HepG2 (cell line): ENCODE data around the gene SPTSSA. TPM values are rescaled to one million over a fixed set of nuclear protein-coding genes. Genes with fewer than 3 reads are reported as not detected.

Experiments
- CEBPG ChIP-seq: IDR thresholded peaks from 2 replicates; pipeline ENCODE4 v1.6.1; 2016
- EZH2 ChIP-seq: conservative IDR thresholded peaks from 2 replicates; pipeline ENCODE4 v1.6.1; 2012; ENCODE audit warnings: mild to moderate bottlenecking, low read depth, low read length, moderate library complexity
- FOXK1 ChIP-seq: sonication (generic); formaldehyde crosslinking; IDR thresholded peaks from 2 replicates; pipeline ENCODE4 v1.4.0; 2020; ENCODE audit warnings: low read depth, missing genetic modification reagents, borderline replicate concordance
- HNF4G ChIP-seq, 2 experiments: sonication (generic) in 1 of 2; formaldehyde crosslinking in 1 of 2; IDR thresholded peaks; 2 replicates each; pipeline versions ENCODE4 v1.4.0 to v1.6.1; 2011 to 2020; ENCODE audit warnings: borderline replicate concordance in 2 of 2, low read depth in 2 of 2, mild to moderate bottlenecking in 2 of 2, low read length in 1 of 2, missing genetic modification reagents in 1 of 2, moderate library complexity in 1 of 2
- HNRNPH1 ChIP-seq: fragments of 200-400 bp; formaldehyde crosslinking; optimal IDR thresholded peaks from 2 replicates; pipeline ENCODE3; 2017; ENCODE audit warnings: mild to moderate bottlenecking, low read depth, low read length
- MXI1 ChIP-seq: IDR thresholded peaks from 3 replicates; pipeline ENCODE4 v1.6.1; 2012; ENCODE audit warnings: low read depth, low read length, inconsistent platforms, borderline replicate concordance
- NFIB ChIP-seq: sonication (generic); formaldehyde crosslinking; IDR thresholded peaks from 2 replicates; pipeline ENCODE4 v1.9.0; 2021; ENCODE audit warnings: missing genetic modification reagents, mild to moderate bottlenecking, borderline replicate concordance
- SPEN ChIP-seq: sonication (generic); formaldehyde crosslinking; IDR thresholded peaks from 2 replicates; pipeline ENCODE4 v1.5.1; 2020; ENCODE audit warnings: low read depth, mild to moderate bottlenecking, missing genetic modification reagents
- WIZ ChIP-seq: sonication (generic); formaldehyde crosslinking; IDR thresholded peaks from 2 replicates; pipeline ENCODE4 v1.5.1; 2020; ENCODE audit warnings: mild to moderate bottlenecking, missing genetic modification reagents
- YEATS4 ChIP-seq: sonication (generic); formaldehyde crosslinking; IDR thresholded peaks from 2 replicates; pipeline ENCODE4 v1.4.0; 2020; ENCODE audit warnings: missing genetic modification reagents, borderline replicate concordance
- ZNF33B ChIP-seq: sonication (generic); formaldehyde crosslinking; IDR thresholded peaks from 2 replicates; pipeline ENCODE4 v1.5.1; 2020; ENCODE audit warnings: mild to moderate bottlenecking, missing genetic modification reagents
- ZNF44 ChIP-seq: sonication (generic); formaldehyde crosslinking; IDR thresholded peaks from 2 replicates; pipeline ENCODE4 v1.5.1; 2020; ENCODE audit warnings: mild to moderate bottlenecking, missing genetic modification reagents
- ZNF703 ChIP-seq: sonication (generic); formaldehyde crosslinking; IDR thresholded peaks from 2 replicates; pipeline ENCODE4 v1.5.1; 2020; ENCODE audit warnings: missing genetic modification reagents, mild to moderate bottlenecking, moderate library complexity, borderline replicate concordance
- polyA plus RNA-seq, 8 experiments: library from polyadenylated mRNA; depleted of rRNA in 3 of 8; stranded (reverse) in 7 of 8; unstranded in 1 of 8; fragments of >200 nt; fragmentation: Illumina TruSeq in 4 of 8; extraction: Trizol in 4 of 8; gene quantifications; 2 replicates each; pipeline versions ENCODE4 v1.2.1 to v1.2.3, GENCODE V29; 2011 to 2016; ENCODE audit warnings: low read depth in 4 of 8, missing spikeins in 1 of 8, mixed read lengths in 1 of 8; ENCODE audit not compliant: insufficient read depth in 1 of 8
- total RNA-seq, 5 experiments: library from RNA; depleted of rRNA; stranded (reverse); fragments of >200 nt; fragmentation: Illumina TruSeq; extraction: Trizol; gene quantifications; 2 replicates each; pipeline ENCODE4 v1.2.3, GENCODE V29; 2016; ENCODE audit warnings: low read depth in 1 of 5
- TF ChIP-seq, protein P1 (sequence below): sonication (generic); formaldehyde crosslinking; IDR thresholded peaks from 2 replicates; pipeline ENCODE4 v1.4.0; 2020; ENCODE audit warnings: missing genetic modification reagents, borderline replicate concordance
- TF ChIP-seq, protein P2 (sequence below): sonication (generic); formaldehyde crosslinking; IDR thresholded peaks from 2 replicates; pipeline ENCODE4 v1.5.0; 2020; ENCODE audit warnings: mild to moderate bottlenecking, missing genetic modification reagents, borderline replicate concordance
- TF ChIP-seq, protein P3 (sequence below): sonication (generic); formaldehyde crosslinking; conservative IDR thresholded peaks from 2 replicates; pipeline ENCODE4 v1.4.0; 2020; ENCODE audit warnings: missing genetic modification reagents

Gene SPTSSA
- total and polyA plus RNA-seq, 2 of the 13 experiments (the other 11 are each of a cell fraction or from before 2014, with no cell fraction given) = 19.1 to 86.1 TPM

DNA sequence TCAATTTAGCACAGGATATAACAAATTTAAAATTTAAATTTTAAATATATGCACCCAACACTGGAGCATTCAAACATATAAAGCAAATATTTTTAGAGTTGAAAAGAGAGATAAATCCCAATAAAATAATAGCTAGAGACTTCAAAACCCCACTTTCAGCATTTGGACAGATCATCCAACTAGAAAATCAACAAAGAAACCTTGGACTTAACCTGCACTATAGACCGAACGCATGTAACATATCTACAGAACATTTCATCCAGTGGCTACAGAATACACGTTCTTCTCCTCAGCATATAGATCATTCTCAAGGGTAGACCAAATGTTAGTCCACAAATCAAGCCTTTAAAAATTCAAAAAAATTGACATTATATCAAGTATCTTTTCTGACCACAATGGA is 64.0 kb downstream of the SPTSSA start (continued):
- TF ChIP-seq EZH2 (no peak), ZNF703 (CRISPR knock-in tag) (no peak), CEBPG (CRISPR knock-in tag) (no peak), HNF4G (IDR thresholded peaks at IDR 0.05; ENCODE audit: borderline replicate concordance, low read depth, low read length) (no peak), HNF4G (CRISPR knock-in tag; IDR thresholded peaks at IDR 0.05; ENCODE audit: borderline replicate concordance, low read depth) (no peak), YEATS4 (CRISPR knock-in tag) (no peak), ZNF33B (CRISPR knock-in tag) (no peak), SPEN (no peak), FOXK1 (CRISPR knock-in tag) (no peak), HNRNPH1 (no peak), MXI1 (no peak), ZNF44 (CRISPR knock-in tag) (no peak), NFIB (no peak), WIZ (CRISPR knock-in tag) (0 out of 2 replicates have a peak, but pooled peaks have one; percentile 61)
- TF ChIP-seq, protein P1, sequence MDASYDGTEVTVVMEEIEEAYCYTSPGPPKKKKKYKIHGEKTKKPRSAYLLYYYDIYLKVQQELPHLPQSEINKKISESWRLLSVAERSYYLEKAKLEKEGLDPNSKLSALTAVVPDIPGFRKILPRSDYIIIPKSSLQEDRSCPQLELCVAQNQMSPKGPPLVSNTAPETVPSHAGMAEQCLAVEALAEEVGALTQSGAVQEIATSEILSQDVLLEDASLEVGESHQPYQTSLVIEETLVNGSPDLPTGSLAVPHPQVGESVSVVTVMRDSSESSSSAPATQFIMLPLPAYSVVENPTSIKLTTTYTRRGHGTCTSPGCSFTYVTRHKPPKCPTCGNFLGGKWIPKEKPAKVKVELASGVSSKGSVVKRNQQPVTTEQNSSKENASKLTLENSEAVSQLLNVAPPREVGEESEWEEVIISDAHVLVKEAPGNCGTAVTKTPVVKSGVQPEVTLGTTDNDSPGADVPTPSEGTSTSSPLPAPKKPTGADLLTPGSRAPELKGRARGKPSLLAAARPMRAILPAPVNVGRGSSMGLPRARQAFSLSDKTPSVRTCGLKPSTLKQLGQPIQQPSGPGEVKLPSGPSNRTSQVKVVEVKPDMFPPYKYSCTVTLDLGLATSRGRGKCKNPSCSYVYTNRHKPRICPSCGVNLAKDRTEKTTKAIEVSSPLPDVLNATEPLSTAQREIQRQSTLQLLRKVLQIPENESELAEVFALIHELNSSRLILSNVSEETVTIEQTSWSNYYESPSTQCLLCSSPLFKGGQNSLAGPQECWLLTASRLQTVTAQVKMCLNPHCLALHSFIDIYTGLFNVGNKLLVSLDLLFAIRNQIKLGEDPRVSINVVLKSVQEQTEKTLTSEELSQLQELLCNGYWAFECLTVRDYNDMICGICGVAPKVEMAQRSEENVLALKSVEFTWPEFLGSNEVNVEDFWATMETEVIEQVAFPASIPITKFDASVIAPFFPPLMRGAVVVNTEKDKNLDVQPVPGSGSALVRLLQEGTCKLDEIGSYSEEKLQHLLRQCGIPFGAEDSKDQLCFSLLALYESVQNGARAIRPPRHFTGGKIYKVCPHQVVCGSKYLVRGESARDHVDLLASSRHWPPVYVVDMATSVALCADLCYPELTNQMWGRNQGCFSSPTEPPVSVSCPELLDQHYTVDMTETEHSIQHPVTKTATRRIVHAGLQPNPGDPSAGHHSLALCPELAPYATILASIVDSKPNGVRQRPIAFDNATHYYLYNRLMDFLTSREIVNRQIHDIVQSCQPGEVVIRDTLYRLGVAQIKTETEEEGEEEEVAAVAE (CRISPR knock-in tag) = no peak
- TF ChIP-seq, protein P2, sequence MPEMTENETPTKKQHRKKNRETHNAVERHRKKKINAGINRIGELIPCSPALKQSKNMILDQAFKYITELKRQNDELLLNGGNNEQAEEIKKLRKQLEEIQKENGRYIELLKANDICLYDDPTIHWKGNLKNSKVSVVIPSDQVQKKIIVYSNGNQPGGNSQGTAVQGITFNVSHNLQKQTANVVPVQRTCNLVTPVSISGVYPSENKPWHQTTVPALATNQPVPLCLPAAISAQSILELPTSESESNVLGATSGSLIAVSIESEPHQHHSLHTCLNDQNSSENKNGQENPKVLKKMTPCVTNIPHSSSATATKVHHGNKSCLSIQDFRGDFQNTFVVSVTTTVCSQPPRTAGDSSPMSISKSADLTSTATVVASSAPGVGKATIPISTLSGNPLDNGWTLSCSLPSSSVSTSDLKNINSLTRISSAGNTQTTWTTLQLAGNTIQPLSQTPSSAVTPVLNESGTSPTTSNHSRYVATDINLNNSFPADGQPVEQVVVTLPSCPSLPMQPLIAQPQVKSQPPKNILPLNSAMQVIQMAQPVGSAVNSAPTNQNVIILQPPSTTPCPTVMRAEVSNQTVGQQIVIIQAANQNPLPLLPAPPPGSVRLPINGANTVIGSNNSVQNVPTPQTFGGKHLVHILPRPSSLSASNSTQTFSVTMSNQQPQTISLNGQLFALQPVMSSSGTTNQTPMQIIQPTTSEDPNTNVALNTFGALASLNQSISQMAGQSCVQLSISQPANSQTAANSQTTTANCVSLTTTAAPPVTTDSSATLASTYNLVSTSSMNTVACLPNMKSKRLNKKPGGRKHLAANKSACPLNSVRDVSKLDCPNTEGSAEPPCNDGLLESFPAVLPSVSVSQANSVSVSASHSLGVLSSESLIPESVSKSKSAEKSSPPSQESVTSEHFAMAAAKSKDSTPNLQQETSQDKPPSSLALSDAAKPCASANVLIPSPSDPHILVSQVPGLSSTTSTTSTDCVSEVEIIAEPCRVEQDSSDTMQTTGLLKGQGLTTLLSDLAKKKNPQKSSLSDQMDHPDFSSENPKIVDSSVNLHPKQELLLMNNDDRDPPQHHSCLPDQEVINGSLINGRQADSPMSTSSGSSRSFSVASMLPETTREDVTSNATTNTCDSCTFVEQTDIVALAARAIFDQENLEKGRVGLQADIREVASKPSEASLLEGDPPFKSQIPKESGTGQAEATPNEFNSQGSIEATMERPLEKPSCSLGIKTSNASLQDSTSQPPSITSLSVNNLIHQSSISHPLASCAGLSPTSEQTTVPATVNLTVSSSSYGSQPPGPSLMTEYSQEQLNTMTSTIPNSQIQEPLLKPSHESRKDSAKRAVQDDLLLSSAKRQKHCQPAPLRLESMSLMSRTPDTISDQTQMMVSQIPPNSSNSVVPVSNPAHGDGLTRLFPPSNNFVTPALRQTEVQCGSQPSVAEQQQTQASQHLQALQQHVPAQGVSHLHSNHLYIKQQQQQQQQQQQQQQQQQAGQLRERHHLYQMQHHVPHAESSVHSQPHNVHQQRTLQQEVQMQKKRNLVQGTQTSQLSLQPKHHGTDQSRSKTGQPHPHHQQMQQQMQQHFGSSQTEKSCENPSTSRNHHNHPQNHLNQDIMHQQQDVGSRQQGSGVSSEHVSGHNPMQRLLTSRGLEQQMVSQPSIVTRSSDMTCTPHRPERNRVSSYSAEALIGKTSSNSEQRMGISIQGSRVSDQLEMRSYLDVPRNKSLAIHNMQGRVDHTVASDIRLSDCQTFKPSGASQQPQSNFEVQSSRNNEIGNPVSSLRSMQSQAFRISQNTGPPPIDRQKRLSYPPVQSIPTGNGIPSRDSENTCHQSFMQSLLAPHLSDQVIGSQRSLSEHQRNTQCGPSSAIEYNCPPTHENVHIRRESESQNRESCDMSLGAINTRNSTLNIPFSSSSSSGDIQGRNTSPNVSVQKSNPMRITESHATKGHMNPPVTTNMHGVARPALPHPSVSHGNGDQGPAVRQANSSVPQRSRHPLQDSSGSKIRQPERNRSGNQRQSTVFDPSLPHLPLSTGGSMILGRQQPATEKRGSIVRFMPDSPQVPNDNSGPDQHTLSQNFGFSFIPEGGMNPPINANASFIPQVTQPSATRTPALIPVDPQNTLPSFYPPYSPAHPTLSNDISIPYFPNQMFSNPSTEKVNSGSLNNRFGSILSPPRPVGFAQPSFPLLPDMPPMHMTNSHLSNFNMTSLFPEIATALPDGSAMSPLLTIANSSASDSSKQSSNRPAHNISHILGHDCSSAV (CRISPR knock-in tag) = no peak
- TF ChIP-seq, protein P3, sequence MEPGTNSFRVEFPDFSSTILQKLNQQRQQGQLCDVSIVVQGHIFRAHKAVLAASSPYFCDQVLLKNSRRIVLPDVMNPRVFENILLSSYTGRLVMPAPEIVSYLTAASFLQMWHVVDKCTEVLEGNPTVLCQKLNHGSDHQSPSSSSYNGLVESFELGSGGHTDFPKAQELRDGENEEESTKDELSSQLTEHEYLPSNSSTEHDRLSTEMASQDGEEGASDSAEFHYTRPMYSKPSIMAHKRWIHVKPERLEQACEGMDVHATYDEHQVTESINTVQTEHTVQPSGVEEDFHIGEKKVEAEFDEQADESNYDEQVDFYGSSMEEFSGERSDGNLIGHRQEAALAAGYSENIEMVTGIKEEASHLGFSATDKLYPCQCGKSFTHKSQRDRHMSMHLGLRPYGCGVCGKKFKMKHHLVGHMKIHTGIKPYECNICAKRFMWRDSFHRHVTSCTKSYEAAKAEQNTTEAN = 0 out of 2 replicates have a peak, but pooled peaks have one; percentile 36
